Measurements from ENCODE around the gene DYSF.
"Not testable (repeated sequence)": the region's sequence is repeated elsewhere in the genome, so short reads cannot be mapped to it uniquely, and the experiment has no call there.

DYSF gene

GRCh38 chr2:71473346-71474031 lies 20.1 kb downstream of the DYSF start:
- DNase-seq: no peak

- no peak for DNase-seq
These were observed 20.9 kb downstream of the DYSF start for GRCh38 chr2:71474116-71474743.

GRCh38 chr2:71474744-71475397 lies 21.5 kb downstream of the DYSF start:
- DNase-seq: no peak

GRCh38 chr2:71476495-71476894 lies 23.1 kb downstream of the DYSF start:
- DNase-seq: no peak

GRCh38 chr2:71477231-71477691 lies 23.9 kb downstream of the DYSF start:
- no peak for DNase-seq

GRCh38 chr2:71478806-71479205 lies 25.4 kb downstream of the DYSF start:
- DNase-seq: no peak

- no peak for DNase-seq
These were observed 25.9 kb downstream of the DYSF start for GRCh38 chr2:71479261-71479660.

- DNase-seq: no peak
These were observed 27.8 kb downstream of the DYSF start for GRCh38 chr2:71481111-71481510.

- DNase-seq: no peak
These were observed 28.7 kb downstream of the DYSF start for GRCh38 chr2:71482055-71482454.

- no peak for DNase-seq
These were observed 29.9 kb downstream of the DYSF start for GRCh38 chr2:71483246-71483645.

GRCh38 chr2:71484354-71484753 lies 31.0 kb downstream of the DYSF start:
- DNase-seq: no peak

GRCh38 chr2:71486881-71487640 lies 33.7 kb downstream of the DYSF start:
- DNase-seq: no peak

GRCh38 chr2:71491551-71491950 lies 38.2 kb downstream of the DYSF start:
- not testable (repeated sequence) for DNase-seq

GRCh38 chr2:71492112-71492511 lies 38.8 kb downstream of the DYSF start:
- DNase-seq: no peak

- DNase-seq: no peak
These were observed 40.7 kb downstream of the DYSF start for GRCh38 chr2:71494091-71494490.

- no peak for DNase-seq
These were observed 41.3 kb downstream of the DYSF start for GRCh38 chr2:71494523-71495155.

GRCh38 chr2:71496156-71496770 lies 42.9 kb downstream of the DYSF start:
- no peak for DNase-seq

GRCh38 chr2:71498261-71498701 lies 44.9 kb downstream of the DYSF start:
- DNase-seq: no peak

- DNase-seq: no peak
These were observed 46.3 kb downstream of the DYSF start for GRCh38 chr2:71499691-71500090.

- no peak for DNase-seq
These were observed 47.2 kb downstream of the DYSF start for GRCh38 chr2:71500426-71501079.

- DNase-seq: no peak
These were observed 49.8 kb downstream of the DYSF start for GRCh38 chr2:71502941-71503738.
